GM12878 (cell line): Measurements from ENCODE around the gene TBRG1. TPM values are rescaled to one million over a fixed set of nuclear protein-coding genes. Genes with fewer than 3 reads are reported as not detected.

Source experiments
- ASH2L ChIP-seq: fragments of 300-600, 200-600 bp; sonication (generic); IDR thresholded peaks from 2 replicates; pipeline ENCODE4 v1.6.1; 2017; ENCODE audit warnings: low read depth, mild to moderate bottlenecking, borderline replicate concordance
- IKZF1 ChIP-seq: fragments of 450-650 bp; conservative IDR thresholded peaks from 2 replicates; pipeline ENCODE4 v1.6.1; 2017; ENCODE audit warnings: antibody characterized with exemption, mild to moderate bottlenecking
- IRF4 ChIP-seq: IDR thresholded peaks from 2 replicates; pipeline ENCODE4 v1.6.1; 2011; ENCODE audit warnings: low read depth, low read length
- NFYA ChIP-seq: IDR thresholded peaks from 2 replicates; pipeline ENCODE4 v1.6.1; 2011; ENCODE audit warnings: low read depth, mild to moderate bottlenecking, low read length, improper control_type of control experiment, borderline replicate concordance
- NKRF ChIP-seq: fragments of 450-650 bp; conservative IDR thresholded peaks from 2 replicates; pipeline ENCODE4 v1.6.1; 2017; ENCODE audit warnings: mild to moderate bottlenecking, moderate library complexity
- POU2F2 ChIP-seq: IDR thresholded peaks from 3 replicates; pipeline ENCODE4 v1.6.1; 2011; ENCODE audit warnings: low read depth, mild to moderate bottlenecking, low read length, borderline replicate concordance
- RAD21 ChIP-seq: IDR thresholded peaks from 2 replicates; pipeline ENCODE4 v1.6.1; 2011; ENCODE audit warnings: mild to moderate bottlenecking, low read depth, low read length, moderate library complexity; ENCODE audit not compliant: insufficient read depth
- RB1 ChIP-seq: fragments of 450-650 bp; formaldehyde crosslinking; IDR thresholded peaks from 2 replicates; pipeline ENCODE4 v1.6.1; 2017; ENCODE audit warnings: mild to moderate bottlenecking, borderline replicate concordance
- RUNX3 ChIP-seq: IDR thresholded peaks from 2 replicates; pipeline ENCODE4 v1.6.1; 2012; ENCODE audit warnings: low read length, inconsistent platforms
- SMC3 ChIP-seq: IDR thresholded peaks from 2 replicates; pipeline ENCODE4 v1.6.1; 2011; ENCODE audit warnings: low read length, improper control_type of control experiment, borderline replicate concordance
- SRF ChIP-seq, 2 experiments: IDR thresholded peaks; 2 replicates each; pipeline ENCODE4 v1.6.1; 2011; ENCODE audit warnings: low read depth in 2 of 2, low read length in 2 of 2, mild to moderate bottlenecking in 1 of 2, moderate library complexity in 1 of 2
- STAT1 ChIP-seq: fragments of 450-650 bp; conservative IDR thresholded peaks from 2 replicates; pipeline ENCODE4 v1.6.1; 2014; ENCODE audit warnings: antibody characterized with exemption, mild to moderate bottlenecking
- YY1 ChIP-seq: IDR thresholded peaks from 2 replicates; pipeline ENCODE4 v1.6.1; 2011; ENCODE audit warnings: low read depth, mild to moderate bottlenecking, low read length
- ZBTB33 ChIP-seq: fragments of 450-650 bp; IDR thresholded peaks from 2 replicates; pipeline ENCODE4 v1.6.1; 2017; ENCODE audit warnings: mild to moderate bottlenecking
- ZNF384 ChIP-seq: IDR thresholded peaks from 2 replicates; pipeline ENCODE4 v1.6.1; 2012; ENCODE audit warnings: low read depth, mild to moderate bottlenecking, low read length, improper control_type of control experiment, borderline replicate concordance
- polyA plus RNA-seq, 11 experiments: library from polyadenylated mRNA; depleted of rRNA in 4 of 11; unstranded in 6 of 11; stranded (reverse) in 5 of 11; fragments of >200 nt; fragmentation: Nextera tagmentation in 4 of 11; fragmentation: Illumina TruSeq in 1 of 11; extraction: Ambion mirVana in 4 of 11; extraction: Trizol in 1 of 11; gene quantifications; 1 replicate in 1 of 11; 2 replicates in 10 of 11; pipeline versions ENCODE4 v1.2.1 to v1.2.3, GENCODE V29; 2011 to 2016; ENCODE audit warnings: inconsistent platforms in 2 of 11, missing spikeins in 2 of 11, low read depth in 1 of 11
- total RNA-seq, 4 experiments: library from RNA; depleted of rRNA in 3 of 4; stranded (reverse); fragments of >200 nt in 3 of 4; fragmentation: Illumina TruSeq in 1 of 4; extraction: Trizol in 1 of 4; gene quantifications; 2 replicates each; pipeline versions ENCODE4 v1.2.1 to v1.2.3, GENCODE V29; 2013 to 2021
- TF ChIP-seq, protein P1 (sequence below): fragments of 450-650 bp; IDR thresholded peaks from 2 replicates; pipeline ENCODE4 v1.6.1; 2017; ENCODE audit warnings: mild to moderate bottlenecking, moderate library complexity
- TF ChIP-seq, protein P2 (sequence below): fragments of 450-650 bp; IDR thresholded peaks from 2 replicates; pipeline ENCODE4 v1.6.1; 2016; ENCODE audit warnings: mild to moderate bottlenecking, moderate library complexity, borderline replicate concordance

Gene TBRG1
- total and polyA plus RNA-seq, 10 of the 15 experiments (the other 5 are each of a cell fraction or from before 2014, with no cell fraction given): 12.3 to 46.6 (median 26.2) TPM

DNA sequence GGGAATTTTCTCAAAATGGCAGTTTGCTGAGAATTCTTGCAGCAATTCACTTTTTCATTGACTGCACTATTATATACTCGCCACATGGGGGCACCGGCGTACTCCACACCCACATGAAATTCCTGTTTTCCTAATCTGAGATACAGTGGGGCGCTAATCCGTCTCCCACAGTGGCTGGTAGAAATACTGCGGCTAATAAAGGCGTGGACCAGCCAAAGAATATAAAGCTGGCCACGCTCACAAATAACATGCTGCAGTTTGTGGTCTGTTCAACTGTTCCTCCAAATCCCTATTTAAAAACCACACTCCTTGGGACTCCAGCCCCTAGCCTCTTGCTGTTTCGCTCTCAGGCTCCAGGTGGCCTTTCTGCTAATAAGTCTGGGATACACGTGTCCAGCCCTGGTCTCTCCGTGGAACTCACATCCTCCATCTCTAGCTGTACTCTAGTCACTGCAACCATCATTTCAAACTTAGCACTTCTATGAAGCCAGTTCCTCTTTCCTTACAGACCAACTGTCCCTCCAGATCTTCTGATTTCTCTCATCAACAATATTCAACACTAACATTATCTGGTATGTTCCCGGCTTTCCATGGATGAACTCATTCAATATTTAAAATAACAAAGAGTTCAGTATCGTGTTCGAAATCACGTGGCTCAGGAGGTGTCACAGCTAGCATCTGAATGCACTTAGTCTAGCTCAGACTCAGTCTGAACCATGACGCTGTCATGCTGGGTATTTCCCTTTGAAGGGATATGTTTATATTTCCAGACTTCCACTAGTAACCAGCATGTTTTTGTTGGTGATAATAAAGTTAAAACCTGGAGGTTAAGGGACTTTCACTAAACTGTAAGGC, 22.0 kb downstream of the TBRG1 start (continued):
- TF ChIP-seq, protein P1, sequence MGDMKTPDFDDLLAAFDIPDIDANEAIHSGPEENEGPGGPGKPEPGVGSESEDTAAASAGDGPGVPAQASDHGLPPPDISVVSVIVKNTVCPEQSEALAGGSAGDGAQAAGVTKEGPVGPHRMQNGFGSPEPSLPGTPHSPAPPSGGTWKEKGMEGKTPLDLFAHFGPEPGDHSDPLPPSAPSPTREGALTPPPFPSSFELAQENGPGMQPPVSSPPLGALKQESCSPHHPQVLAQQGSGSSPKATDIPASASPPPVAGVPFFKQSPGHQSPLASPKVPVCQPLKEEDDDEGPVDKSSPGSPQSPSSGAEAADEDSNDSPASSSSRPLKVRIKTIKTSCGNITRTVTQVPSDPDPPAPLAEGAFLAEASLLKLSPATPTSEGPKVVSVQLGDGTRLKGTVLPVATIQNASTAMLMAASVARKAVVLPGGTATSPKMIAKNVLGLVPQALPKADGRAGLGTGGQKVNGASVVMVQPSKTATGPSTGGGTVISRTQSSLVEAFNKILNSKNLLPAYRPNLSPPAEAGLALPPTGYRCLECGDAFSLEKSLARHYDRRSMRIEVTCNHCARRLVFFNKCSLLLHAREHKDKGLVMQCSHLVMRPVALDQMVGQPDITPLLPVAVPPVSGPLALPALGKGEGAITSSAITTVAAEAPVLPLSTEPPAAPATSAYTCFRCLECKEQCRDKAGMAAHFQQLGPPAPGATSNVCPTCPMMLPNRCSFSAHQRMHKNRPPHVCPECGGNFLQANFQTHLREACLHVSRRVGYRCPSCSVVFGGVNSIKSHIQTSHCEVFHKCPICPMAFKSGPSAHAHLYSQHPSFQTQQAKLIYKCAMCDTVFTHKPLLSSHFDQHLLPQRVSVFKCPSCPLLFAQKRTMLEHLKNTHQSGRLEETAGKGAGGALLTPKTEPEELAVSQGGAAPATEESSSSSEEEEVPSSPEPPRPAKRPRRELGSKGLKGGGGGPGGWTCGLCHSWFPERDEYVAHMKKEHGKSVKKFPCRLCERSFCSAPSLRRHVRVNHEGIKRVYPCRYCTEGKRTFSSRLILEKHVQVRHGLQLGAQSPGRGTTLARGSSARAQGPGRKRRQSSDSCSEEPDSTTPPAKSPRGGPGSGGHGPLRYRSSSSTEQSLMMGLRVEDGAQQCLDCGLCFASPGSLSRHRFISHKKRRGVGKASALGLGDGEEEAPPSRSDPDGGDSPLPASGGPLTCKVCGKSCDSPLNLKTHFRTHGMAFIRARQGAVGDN: no peak
- TF ChIP-seq, protein P2, sequence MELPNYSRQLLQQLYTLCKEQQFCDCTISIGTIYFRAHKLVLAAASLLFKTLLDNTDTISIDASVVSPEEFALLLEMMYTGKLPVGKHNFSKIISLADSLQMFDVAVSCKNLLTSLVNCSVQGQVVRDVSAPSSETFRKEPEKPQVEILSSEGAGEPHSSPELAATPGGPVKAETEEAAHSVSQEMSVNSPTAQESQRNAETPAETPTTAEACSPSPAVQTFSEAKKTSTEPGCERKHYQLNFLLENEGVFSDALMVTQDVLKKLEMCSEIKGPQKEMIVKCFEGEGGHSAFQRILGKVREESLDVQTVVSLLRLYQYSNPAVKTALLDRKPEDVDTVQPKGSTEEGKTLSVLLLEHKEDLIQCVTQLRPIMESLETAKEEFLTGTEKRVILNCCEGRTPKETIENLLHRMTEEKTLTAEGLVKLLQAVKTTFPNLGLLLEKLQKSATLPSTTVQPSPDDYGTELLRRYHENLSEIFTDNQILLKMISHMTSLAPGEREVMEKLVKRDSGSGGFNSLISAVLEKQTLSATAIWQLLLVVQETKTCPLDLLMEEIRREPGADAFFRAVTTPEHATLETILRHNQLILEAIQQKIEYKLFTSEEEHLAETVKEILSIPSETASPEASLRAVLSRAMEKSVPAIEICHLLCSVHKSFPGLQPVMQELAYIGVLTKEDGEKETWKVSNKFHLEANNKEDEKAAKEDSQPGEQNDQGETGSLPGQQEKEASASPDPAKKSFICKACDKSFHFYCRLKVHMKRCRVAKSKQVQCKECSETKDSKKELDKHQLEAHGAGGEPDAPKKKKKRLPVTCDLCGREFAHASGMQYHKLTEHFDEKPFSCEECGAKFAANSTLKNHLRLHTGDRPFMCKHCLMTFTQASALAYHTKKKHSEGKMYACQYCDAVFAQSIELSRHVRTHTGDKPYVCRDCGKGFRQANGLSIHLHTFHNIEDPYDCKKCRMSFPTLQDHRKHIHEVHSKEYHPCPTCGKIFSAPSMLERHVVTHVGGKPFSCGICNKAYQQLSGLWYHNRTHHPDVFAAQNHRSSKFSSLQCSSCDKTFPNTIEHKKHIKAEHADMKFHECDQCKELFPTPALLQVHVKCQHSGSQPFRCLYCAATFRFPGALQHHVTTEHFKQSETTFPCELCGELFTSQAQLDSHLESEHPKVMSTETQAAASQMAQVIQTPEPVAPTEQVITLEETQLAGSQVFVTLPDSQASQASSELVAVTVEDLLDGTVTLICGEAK: no peak
- no peak for TF ChIP-seq SRF (IDR thresholded peaks at IDR 0.05; ENCODE audit: low read depth in 2 of 2, low read length in 2 of 2)
- TF ChIP-seq POU2F2: no peak
- peak; percentile 77 for TF ChIP-seq RAD21
- TF ChIP-seq YY1: peak; percentile 78; the same call in 1 of the 2 replicates
- TF ChIP-seq NKRF: no peak
- no peak for TF ChIP-seq ZNF384
- no peak for TF ChIP-seq NFYA
- TF ChIP-seq RUNX3: peak; percentile 20; the same call in 1 of the 2 replicates
- TF ChIP-seq RB1: 0 out of 2 replicates have a peak, but pooled peaks have one; percentile 57
- TF ChIP-seq IKZF1: peak; percentile 74
- TF ChIP-seq IRF4: 0 out of 2 replicates have a peak, but pooled peaks have one; percentile 36
- TF ChIP-seq STAT1: no peak
- TF ChIP-seq ZBTB33: no peak
- TF ChIP-seq ASH2L: no peak
- TF ChIP-seq SMC3: peak; percentile 69; the same call in 1 of the 2 replicates
